Lung (tissue), 12 donors: ENCODE measurements around the gene PHACTR3. TPM values are rescaled to one million over a fixed set of nuclear protein-coding genes. Genes with fewer than 3 reads are reported as not detected.

Experiments used
- ATAC-seq: fragments of 200-7000 bp; cut with Tn5 transposase; one replicate; pipeline ENCODE4 v1.9.1; 2020; ENCODE audit warnings: moderate number of reproducible peaks; ENCODE audit not compliant: insufficient read depth, low FRiP score
- DNase-seq, 3 donors: peaks; one replicate each; pipeline ENCODE4 v3.0.0-alpha.2; 2013 to 2017
- H3K27ac ChIP-seq, 2 donors: one replicate each; pipeline ENCODE4 v1.5.1; 2013; ENCODE audit warnings: mild to moderate bottlenecking in 2 of 2, moderate library complexity in 2 of 2, control low read depth in 1 of 2, inconsistent platforms in 1 of 2, low read depth in 1 of 2, low read length in 1 of 2
- H3K27me3 ChIP-seq, 3 donors: one replicate each; pipeline ENCODE4 v1.5.1; 2013; ENCODE audit warnings: low read length in 2 of 3; ENCODE audit not compliant: control insufficient read depth in 3 of 3, insufficient read depth in 3 of 3
- H3K36me3 ChIP-seq, 4 donors: one replicate each; pipeline ENCODE4 v1.5.1; 2013; ENCODE audit warnings: low read length in 4 of 4, mild to moderate bottlenecking in 1 of 4, moderate library complexity in 1 of 4; ENCODE audit not compliant: control insufficient read depth in 4 of 4, insufficient read depth in 4 of 4
- H3K4me1 ChIP-seq, 5 donors: one replicate each; pipeline ENCODE4 v1.5.1; 2013; ENCODE audit warnings: low read length in 5 of 5, mild to moderate bottlenecking in 2 of 5, moderate library complexity in 1 of 5; ENCODE audit not compliant: control insufficient read depth in 5 of 5, insufficient read depth in 5 of 5
- H3K4me3 ChIP-seq: one replicate; pipeline ENCODE4 v1.5.1; 2013; ENCODE audit warnings: mild to moderate bottlenecking, control low read depth, moderate library complexity
- H3K9ac ChIP-seq, 2 donors: one replicate each; pipeline ENCODE4 v1.5.1; 2013; ENCODE audit warnings: low read length in 2 of 2, control low read depth in 1 of 2; ENCODE audit not compliant: insufficient read depth in 1 of 2
- H3K9me3 ChIP-seq, 4 donors: one replicate each; pipeline ENCODE4 v1.5.1; 2013; ENCODE audit warnings: low read length in 3 of 4, mild to moderate bottlenecking in 1 of 4, moderate library complexity in 1 of 4; ENCODE audit not compliant: control insufficient read depth in 4 of 4, insufficient read depth in 3 of 4
- WGBS, 2 donors: extraction: QIAGEN DNeasy Blood & Tissue Kit; methylation state at CpG; one replicate each; pipeline ENCODE4 v1.1.7; 2013; 5-methylcytosine and 5-hydroxymethylcytosine counted together
- polyA plus RNA-seq, 2 donors: library from polyadenylated mRNA; stranded (reverse); fragments of 200-250 nt; gene quantifications; one replicate each; pipeline ENCODE4 v1.2.1, GENCODE V29; 2013
- total RNA-seq, 2 donors: library from RNA; depleted of rRNA in 1 of 2; stranded (reverse); fragments of >200 nt in 1 of 2; gene quantifications; one replicate each; pipeline ENCODE4 v1.2.1, GENCODE V29; 2014 to 2021
- TF ChIP-seq, protein P1 (sequence below): IDR thresholded peaks from 2 replicates; pipeline ENCODE4 v1.5.1; 2012; ENCODE audit warnings: mild to moderate bottlenecking; ENCODE audit errors: control extremely low read depth, extremely low read depth
- donor health status: control.
- donor health status: control.
- donor health status: Bipolar disorder and iron deficiency.
- donor health status: healthy.
- donor health status: DM: yes; HTN: yes; CAD: no.

Gene PHACTR3
- total and polyA plus RNA-seq, 4 donors = 3.8 to 12.0 (median 5.9) TPM

DNA sequence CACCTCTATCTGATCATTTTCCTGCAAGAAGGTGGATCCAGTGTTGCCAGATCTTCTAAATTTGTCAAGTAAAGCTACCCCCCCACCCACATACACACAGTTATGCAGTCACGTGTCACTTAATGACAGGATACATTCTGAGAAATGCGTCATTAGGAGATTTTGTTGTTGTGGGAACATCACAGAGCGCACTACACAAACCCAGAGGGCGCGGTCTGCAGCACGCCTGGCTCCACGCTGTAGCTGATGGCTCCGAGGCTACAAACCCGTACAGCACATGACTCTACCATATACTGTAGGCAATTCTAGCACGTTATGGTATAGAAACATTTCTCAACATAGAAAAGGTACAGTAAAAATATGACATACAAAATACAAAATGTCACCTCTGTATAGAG, 202.2 kb downstream of the PHACTR3 start:
- Histone ChIP-seq H3K27me3 (no peaks in the 10 kb centered on the region), H3K36me3 (no peaks in the 10 kb centered on the region), H3K4me3 (no peak overlapping the region), H3K27ac (no peak overlapping the region), H3K9me3 (peaks cover 0 to 4% (median 0%) of the 10 kb centered on the region in 4 donors), H3K9ac (no peak overlapping the region), H3K4me1 (no peaks in the 10 kb centered on the region)
- WGBS, 2 donors = 94 to 95% methylated on average over 10 of the region's 10 CpGs
- no peak for DNase-seq
- TF ChIP-seq, protein P1, sequence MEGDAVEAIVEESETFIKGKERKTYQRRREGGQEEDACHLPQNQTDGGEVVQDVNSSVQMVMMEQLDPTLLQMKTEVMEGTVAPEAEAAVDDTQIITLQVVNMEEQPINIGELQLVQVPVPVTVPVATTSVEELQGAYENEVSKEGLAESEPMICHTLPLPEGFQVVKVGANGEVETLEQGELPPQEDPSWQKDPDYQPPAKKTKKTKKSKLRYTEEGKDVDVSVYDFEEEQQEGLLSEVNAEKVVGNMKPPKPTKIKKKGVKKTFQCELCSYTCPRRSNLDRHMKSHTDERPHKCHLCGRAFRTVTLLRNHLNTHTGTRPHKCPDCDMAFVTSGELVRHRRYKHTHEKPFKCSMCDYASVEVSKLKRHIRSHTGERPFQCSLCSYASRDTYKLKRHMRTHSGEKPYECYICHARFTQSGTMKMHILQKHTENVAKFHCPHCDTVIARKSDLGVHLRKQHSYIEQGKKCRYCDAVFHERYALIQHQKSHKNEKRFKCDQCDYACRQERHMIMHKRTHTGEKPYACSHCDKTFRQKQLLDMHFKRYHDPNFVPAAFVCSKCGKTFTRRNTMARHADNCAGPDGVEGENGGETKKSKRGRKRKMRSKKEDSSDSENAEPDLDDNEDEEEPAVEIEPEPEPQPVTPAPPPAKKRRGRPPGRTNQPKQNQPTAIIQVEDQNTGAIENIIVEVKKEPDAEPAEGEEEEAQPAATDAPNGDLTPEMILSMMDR = no peak
- no peak for ATAC-seq

GRCh38 chr20:59807909-59808728, 203.8 kb downstream of the PHACTR3 start:
- Histone ChIP-seq H3K4me3 (no peak overlapping the region), H3K4me1 (no peaks in the 10 kb centered on the region), H3K27me3 (no peaks in the 10 kb centered on the region), H3K9me3 (no peaks in the 10 kb centered on the region), H3K27ac (no peak overlapping the region), H3K9ac (no peak overlapping the region), H3K36me3 (no peaks in the 10 kb centered on the region)
- DNase-seq = peak in 1 of 3 donors; percentile 4
- ATAC-seq = no peak
- TF ChIP-seq, protein P1 = no peak
- WGBS, 2 donors = 83 to 86% methylated on average over 17 of the region's 17 CpGs

GRCh38 chr20:59808729-59809381, 204.5 kb downstream of the PHACTR3 start:
- H3K4me1 ChIP-seq = no peaks in the 10 kb centered on the region
- TF ChIP-seq, protein P1 = no peak
- peak in 1 of 3 donors; percentile 7 for DNase-seq
- no peak overlapping the region for H3K4me3 ChIP-seq
- H3K27ac ChIP-seq = no peak overlapping the region
- H3K9me3 ChIP-seq = no peaks in the 10 kb centered on the region
- no peak overlapping the region for H3K9ac ChIP-seq
- ATAC-seq = no peak
- no peaks in the 10 kb centered on the region for H3K36me3 ChIP-seq
- H3K27me3 ChIP-seq = peaks cover 0 to 3% (median 0%) of the 10 kb centered on the region in 3 donors
- WGBS, 2 donors = 83% methylated on average over 29 of the region's 29 CpGs
